RWPE1 (cell line): ENCODE measurements around the gene ST8SIA5.

Experiments used
- CTCF ChIA-PET: fragments of 350-600 bp; sonication (Branson Sonifier 250); formaldehyde crosslinking; extraction: SDS; loops from one replicate; lab custom pipeline; 2021; lab: Yijun Ruan, JAX
- POLR2A ChIA-PET: fragments of 400-600 bp; formaldehyde crosslinking; extraction: SDS; loops from one replicate; lab custom pipeline; 2020; ENCODE audit warnings: antibody characterized with exemption; ENCODE audit not compliant: low non-redundant PET; lab: Yijun Ruan, JAX
- DNase-seq: peaks from one replicate; pipeline ENCODE4 v3.0.0; 2012; ENCODE audit warnings: low spot score
- H3K27ac ChIP-seq: fragments of 450-650 bp; 2 replicates; pipeline ENCODE4 v1.5.1; 2017
- TF ChIP-seq, protein P1 (sequence below): fragments of 450-650 bp; conservative IDR thresholded peaks from 2 replicates; pipeline ENCODE4 v1.5.1; 2017; ENCODE audit warnings: low read depth, mild to moderate bottlenecking

ST8SIA5 gene

DNA sequence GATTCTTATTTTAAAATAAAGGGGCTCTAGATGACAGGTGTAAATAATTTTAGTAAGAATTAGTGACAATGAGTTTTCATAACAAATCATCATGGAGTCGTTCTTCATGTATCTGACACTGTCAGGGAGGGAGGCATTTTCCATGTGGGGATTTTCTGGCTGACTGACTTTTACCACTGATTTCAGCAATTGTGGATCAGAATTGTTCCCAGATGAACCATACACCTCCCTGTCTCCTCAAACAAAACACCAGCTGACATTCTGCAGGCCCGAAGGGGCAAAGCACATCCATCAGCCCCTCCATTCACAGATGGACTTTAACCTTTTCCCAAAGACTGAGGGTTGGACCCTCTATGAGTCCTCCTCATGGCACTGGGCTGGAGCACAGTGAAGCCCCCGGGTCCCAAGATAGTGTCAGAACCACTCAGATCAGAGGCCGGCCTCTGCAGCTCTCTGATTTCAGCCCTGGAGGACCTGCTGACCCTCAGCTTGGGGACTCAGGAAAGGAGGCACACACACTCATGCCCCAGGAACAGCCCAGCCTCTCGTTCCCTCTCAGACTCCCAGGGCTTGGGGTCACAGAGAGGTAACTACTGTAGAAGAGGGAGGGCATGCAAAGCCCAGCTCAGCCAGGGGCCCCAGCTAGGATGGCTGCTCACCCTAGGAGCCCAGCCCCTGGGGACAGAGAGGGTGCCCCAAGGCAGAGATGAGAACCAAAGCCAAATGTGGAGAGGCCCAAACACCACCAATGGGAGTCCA, 56.6 kb downstream of the ST8SIA5 start:
- TF ChIP-seq, protein P1, sequence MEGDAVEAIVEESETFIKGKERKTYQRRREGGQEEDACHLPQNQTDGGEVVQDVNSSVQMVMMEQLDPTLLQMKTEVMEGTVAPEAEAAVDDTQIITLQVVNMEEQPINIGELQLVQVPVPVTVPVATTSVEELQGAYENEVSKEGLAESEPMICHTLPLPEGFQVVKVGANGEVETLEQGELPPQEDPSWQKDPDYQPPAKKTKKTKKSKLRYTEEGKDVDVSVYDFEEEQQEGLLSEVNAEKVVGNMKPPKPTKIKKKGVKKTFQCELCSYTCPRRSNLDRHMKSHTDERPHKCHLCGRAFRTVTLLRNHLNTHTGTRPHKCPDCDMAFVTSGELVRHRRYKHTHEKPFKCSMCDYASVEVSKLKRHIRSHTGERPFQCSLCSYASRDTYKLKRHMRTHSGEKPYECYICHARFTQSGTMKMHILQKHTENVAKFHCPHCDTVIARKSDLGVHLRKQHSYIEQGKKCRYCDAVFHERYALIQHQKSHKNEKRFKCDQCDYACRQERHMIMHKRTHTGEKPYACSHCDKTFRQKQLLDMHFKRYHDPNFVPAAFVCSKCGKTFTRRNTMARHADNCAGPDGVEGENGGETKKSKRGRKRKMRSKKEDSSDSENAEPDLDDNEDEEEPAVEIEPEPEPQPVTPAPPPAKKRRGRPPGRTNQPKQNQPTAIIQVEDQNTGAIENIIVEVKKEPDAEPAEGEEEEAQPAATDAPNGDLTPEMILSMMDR: no peak
- no peak for DNase-seq
- CTCF ChIA-PET: no interaction called here
- H3K27ac ChIP-seq: no peak overlapping the region
- POLR2A ChIA-PET: no interaction called here

DNA sequence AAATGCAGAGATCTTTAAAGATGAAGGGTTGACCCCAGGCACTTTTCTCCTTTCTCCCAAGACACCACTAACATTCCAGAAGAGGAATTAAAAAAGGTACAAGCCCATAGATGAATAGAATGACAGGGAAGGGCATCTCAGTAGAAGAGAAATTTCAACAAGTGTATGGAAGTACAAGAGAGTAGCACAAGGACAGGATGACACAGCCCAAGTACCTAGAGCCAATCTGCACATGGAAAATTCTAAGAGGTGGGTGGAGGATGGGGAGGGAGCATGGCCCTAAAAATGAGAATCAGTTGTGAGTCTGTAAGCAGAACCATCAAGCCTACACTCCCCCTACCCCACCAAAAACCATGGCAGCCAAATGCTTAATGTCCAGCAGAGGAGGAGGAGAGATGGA, 60.2 kb downstream of the ST8SIA5 start:
- DNase-seq: no peak
- no peak overlapping the region for H3K27ac ChIP-seq
- ChIA-PET POLR2A (no interaction called here), CTCF (no interaction called here)
- TF ChIP-seq, protein P1: no peak

DNA sequence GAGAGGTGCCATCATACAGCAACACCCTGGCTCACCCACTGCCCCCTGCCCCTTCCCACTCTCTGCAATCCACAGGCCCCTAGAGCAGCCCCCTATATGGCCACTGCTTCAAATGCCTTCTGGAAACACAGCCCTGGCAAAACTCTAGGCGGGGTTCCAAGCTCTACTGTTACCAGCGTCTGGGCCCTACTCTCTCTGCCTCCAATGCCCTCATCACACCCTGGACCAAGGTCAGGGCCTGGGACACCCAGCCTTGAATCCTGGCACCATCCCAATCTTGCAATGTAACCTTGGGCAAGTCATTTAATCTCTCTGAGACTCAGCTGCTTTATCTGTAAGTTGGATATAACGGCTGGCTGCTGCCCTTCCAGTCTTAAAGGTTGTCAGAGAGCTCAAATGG, 60.6 kb downstream of the ST8SIA5 start:
- CTCF ChIA-PET: no interaction called here
- no peak for DNase-seq
- POLR2A ChIA-PET: no interaction called here
- H3K27ac ChIP-seq: no peak overlapping the region
- TF ChIP-seq, protein P1: no peak

DNA sequence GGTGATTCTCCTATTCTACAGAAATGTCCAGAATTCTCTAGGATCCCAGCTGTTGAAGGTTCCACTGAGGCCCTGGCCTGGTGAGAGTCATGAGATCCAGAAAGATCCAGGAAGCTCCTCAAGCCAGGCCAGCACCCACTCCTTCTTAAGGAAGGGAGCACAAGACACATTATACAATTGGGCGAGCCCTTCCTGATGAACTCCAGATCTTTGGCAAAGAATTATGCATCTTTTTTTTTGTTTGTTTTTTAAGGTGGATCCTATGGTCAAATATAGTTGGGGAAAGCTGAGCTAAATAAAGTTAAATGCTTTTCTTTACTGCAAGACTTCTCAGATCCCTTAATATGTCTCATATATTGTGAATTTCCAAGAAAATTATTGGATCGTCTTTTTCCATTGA, 62.9 kb downstream of the ST8SIA5 start:
- H3K27ac ChIP-seq: no peak overlapping the region
- POLR2A ChIA-PET: no interaction called here
- CTCF ChIA-PET: no interaction called here
- TF ChIP-seq, protein P1: no peak
- DNase-seq: no peak

DNA sequence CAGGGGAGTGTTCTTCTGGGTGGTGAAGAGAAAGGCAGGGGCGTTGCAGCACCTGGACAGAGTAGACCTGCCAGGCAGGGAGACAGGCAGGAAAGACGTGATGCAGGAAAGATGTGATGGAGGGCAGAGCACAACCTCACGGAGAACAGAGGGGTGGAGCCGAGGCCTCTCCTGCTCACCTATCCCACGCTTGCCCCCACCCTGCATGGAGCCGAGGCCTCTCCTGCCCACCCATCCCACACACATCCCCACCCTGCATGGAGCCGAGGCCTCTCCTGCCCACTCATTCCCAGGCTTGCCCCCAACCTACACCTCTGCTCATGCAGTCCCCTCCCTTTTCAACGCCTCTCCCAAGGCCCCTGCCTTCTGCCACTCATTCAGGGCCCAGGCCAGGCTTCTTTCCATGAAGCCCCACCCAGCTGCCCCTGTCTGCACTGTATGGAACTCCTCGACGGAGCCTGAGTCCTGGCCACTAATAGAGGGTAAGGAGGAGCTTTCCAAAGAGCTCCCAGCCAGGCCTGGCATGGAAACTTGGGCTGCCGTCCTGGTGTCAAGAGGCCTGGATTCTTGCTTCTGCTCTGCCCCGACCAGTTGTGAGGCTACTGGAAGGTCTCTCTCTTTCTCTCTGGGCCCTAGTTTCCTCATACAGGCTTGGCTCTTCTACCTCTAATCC, 67.9 kb downstream of the ST8SIA5 start:
- H3K27ac ChIP-seq: no peak overlapping the region
- no peak for DNase-seq
- TF ChIP-seq, protein P1: no peak
- POLR2A ChIA-PET: no interaction called here
- CTCF ChIA-PET: no interaction called here

DNA sequence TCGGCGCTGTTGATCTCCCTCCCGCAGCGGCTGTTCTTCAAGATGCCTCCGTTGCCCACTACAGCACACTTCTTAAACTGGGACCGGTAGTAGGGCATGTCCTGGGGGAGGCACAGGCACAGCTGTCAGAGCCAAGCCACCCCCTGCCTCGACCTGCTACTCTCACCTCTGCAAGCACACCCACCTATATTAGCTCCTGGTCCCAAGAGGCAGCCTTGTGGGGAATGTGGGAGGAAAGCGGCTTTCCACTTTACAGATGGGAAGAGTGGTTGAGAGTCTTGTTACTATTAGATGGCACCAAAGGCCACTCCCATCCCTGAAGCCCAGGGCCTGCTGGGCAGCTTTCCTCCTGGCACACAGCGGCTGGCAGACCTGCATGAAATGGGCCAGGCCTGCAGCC, 70.7 kb downstream of the ST8SIA5 start:
- ChIA-PET POLR2A (no interaction called here), CTCF (no interaction called here)
- TF ChIP-seq, protein P1: no peak
- H3K27ac ChIP-seq: no peak overlapping the region
- DNase-seq: no peak
